ENCODE measurements around the gene KIAA1217. TPM values are rescaled to one million over a fixed set of nuclear protein-coding genes. Genes with fewer than 3 reads are reported as not detected.

Gene KIAA1217
- total RNA-seq, 3 donors from 2014 or later (not counting 1 experiment from before 2014, with no cell fraction given): not detected

DNA sequence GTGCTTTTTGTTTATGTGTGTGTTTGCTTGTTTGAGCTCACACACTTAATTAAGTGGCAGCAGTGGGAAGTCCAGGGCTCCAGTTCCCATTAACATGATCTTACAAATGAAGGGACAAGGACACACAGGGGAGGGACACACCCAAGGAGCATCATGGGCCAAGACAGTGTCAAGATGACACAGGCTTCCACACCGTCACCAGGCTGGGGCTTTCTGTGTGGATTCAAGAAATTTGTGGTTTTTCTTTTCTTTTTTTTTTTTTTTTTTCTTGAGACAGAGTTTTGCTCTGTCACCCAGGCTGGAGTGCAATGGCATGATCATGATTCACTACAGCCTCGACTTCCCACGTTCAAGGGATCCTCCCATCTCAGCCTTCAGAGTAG is 173.6 kb downstream of the KIAA1217 start:
- H3K4me3 ChIP-seq (ENCODE audit: low read length): no peak overlapping the region
- H3K9me3 ChIP-seq (ENCODE audit: control insufficient read depth, insufficient read depth, low read length): no peaks in the 10 kb centered on the region
- Mint-ChIP-seq H3K27ac (no peak overlapping the region), H3K9me3 (no peaks in the 10 kb centered on the region), H3K4me1 (no peaks in the 10 kb centered on the region), H3K4me3 (no peak overlapping the region), H3K27me3 (ENCODE audit: low read depth in 2 of 2) (peaks cover 0 to 6% of the 10 kb centered on the region in 2 donors), H3K36me3 (no peaks in the 10 kb centered on the region)
- TF ChIP-seq, protein P1, sequence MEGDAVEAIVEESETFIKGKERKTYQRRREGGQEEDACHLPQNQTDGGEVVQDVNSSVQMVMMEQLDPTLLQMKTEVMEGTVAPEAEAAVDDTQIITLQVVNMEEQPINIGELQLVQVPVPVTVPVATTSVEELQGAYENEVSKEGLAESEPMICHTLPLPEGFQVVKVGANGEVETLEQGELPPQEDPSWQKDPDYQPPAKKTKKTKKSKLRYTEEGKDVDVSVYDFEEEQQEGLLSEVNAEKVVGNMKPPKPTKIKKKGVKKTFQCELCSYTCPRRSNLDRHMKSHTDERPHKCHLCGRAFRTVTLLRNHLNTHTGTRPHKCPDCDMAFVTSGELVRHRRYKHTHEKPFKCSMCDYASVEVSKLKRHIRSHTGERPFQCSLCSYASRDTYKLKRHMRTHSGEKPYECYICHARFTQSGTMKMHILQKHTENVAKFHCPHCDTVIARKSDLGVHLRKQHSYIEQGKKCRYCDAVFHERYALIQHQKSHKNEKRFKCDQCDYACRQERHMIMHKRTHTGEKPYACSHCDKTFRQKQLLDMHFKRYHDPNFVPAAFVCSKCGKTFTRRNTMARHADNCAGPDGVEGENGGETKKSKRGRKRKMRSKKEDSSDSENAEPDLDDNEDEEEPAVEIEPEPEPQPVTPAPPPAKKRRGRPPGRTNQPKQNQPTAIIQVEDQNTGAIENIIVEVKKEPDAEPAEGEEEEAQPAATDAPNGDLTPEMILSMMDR (IDR thresholded peaks at IDR 0.05): no peak
- no peaks in the 10 kb centered on the region for H3K4me1 ChIP-seq (ENCODE audit: control insufficient read depth, insufficient read depth, low read length)
- no peak overlapping the region for H3K27ac ChIP-seq (ENCODE audit: low read length)
- no peak for DNase-seq
- H3K36me3 ChIP-seq (ENCODE audit: control insufficient read depth, insufficient read depth, low read length): no peaks in the 10 kb centered on the region
- intact Hi-C loops (cut with micrococcal nuclease): no loop called here
- H3K27me3 ChIP-seq (ENCODE audit: control insufficient read depth, insufficient read depth, low read length): no peaks in the 10 kb centered on the region
- 62% methylated on average over 2 of the region's 3 CpGs for WGBS (ENCODE audit: insufficient coverage)
- no peak for ATAC-seq

DNA sequence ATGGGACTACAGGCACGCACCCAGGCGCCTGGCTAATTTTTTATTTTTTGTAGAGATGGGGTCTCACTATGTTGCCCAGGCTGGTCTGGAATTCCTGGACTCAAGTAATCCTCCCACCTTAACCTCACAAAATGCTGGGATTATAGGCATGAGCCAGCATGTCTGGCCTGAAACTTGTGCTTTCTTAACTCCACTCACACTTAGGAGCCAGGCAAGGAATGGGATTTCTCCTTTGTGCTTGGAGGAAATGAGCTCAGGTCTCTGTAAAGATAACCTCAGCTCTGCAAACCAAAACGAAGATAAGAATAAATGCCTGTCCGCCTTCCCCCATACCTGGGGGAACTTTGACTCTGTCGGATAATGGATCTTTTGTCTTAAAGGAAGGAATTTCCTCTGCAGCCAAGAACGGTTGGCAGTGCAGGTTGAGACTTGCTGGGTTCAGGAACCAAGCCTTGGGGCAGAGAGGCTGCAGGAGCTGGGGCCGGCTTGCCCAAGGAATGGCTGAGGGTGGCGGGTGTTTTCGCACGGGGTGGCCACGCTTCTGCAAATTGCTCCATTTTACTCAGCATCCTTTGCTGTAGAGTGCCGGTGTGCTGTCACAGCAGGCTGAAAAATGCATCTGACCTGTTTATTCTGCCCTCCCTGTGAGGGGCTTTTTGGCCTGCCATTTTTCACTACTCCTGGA is 174.2 kb downstream of the KIAA1217 start:
- Mint-ChIP-seq H3K9me3 (no peaks in the 10 kb centered on the region), H3K4me3 (no peak overlapping the region), H3K27me3 (ENCODE audit: low read depth in 2 of 2) (peaks cover 0 to 6% of the 10 kb centered on the region in 2 donors), H3K27ac (no peak overlapping the region), H3K36me3 (no peaks in the 10 kb centered on the region), H3K4me1 (no peaks in the 10 kb centered on the region)
- Histone ChIP-seq H3K4me3 (ENCODE audit: low read length) (no peak overlapping the region), H3K36me3 (ENCODE audit: control insufficient read depth, insufficient read depth, low read length) (no peaks in the 10 kb centered on the region), H3K9me3 (ENCODE audit: control insufficient read depth, insufficient read depth, low read length) (no peaks in the 10 kb centered on the region), H3K4me1 (ENCODE audit: control insufficient read depth, insufficient read depth, low read length) (no peaks in the 10 kb centered on the region), H3K27ac (ENCODE audit: low read length) (no peak overlapping the region), H3K27me3 (ENCODE audit: control insufficient read depth, insufficient read depth, low read length) (no peaks in the 10 kb centered on the region)
- intact Hi-C loops (cut with micrococcal nuclease): no loop called here
- ATAC-seq (no peak), DNase-seq (no peak)
- WGBS (ENCODE audit: insufficient coverage): 62% methylated on average over 10 of the region's 12 CpGs
- TF ChIP-seq, protein P1 (IDR thresholded peaks at IDR 0.05): no peak

DNA sequence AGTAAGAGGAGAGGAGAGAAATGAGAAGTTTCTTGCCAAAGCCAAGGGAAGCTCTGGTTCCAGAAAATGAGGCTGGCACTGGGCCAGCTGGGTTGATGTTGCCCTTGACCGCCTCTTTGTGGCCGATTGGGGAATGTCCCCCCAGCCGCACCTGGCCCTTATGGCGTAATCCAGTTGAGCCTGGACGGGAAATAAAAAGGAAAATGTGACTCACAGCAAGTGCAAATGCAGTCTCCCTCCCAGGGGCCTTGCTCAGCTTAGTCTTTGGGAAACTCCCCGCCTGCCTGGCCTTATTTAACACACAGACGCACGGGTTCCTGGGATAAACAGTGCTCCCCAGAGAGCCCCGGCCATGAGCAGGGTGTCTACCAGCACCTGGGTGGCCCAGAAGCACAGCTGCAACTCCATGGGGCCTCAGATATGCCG is 174.8 kb downstream of the KIAA1217 start:
- DNase-seq (peak in 1 of 2 donors; percentile 4), ATAC-seq (no peak)
- Mint-ChIP-seq H3K4me1 (no peaks in the 10 kb centered on the region), H3K27ac (no peak overlapping the region), H3K9me3 (no peaks in the 10 kb centered on the region), H3K27me3 (ENCODE audit: low read depth in 2 of 2) (peaks cover 0 to 6% of the 10 kb centered on the region in 2 donors), H3K4me3 (no peak overlapping the region), H3K36me3 (no peaks in the 10 kb centered on the region)
- TF ChIP-seq, protein P1 (IDR thresholded peaks at IDR 0.05): no peak
- no peaks in the 10 kb centered on the region for H3K36me3 ChIP-seq (ENCODE audit: control insufficient read depth, insufficient read depth, low read length)
- H3K4me1 ChIP-seq (ENCODE audit: control insufficient read depth, insufficient read depth, low read length): no peaks in the 10 kb centered on the region
- no peaks in the 10 kb centered on the region for H3K27me3 ChIP-seq (ENCODE audit: control insufficient read depth, insufficient read depth, low read length)
- no peak overlapping the region for H3K27ac ChIP-seq (ENCODE audit: low read length)
- H3K4me3 ChIP-seq (ENCODE audit: low read length): no peak overlapping the region
- intact Hi-C loops (cut with micrococcal nuclease): no loop called here
- no peaks in the 10 kb centered on the region for H3K9me3 ChIP-seq (ENCODE audit: control insufficient read depth, insufficient read depth, low read length)
- 41% methylated on average over 10 of the region's 10 CpGs for WGBS (ENCODE audit: insufficient coverage)

DNA sequence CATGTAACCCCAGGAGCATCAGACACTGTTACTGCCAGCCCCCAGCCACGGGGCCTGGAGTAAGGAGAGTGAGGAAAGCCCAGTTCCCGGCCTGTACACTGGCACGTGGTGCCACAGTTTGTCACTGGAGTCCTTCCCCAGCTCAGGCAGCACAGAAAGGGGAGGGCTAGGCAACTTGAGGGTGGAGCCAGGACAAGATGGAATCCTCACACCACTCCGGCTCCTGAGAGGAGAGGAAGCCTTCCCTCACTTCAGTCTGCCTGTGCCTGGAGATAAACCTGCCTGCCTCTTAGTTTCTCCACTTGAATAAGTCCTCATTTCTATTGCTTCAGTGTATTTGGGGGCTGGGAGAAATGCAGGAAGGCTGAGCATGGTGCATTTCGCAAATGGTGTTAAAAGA is 176.0 kb downstream of the KIAA1217 start:
- no peak overlapping the region for H3K27ac ChIP-seq (ENCODE audit: low read length)
- Mint-ChIP-seq H3K27ac (no peak overlapping the region), H3K36me3 (no peaks in the 10 kb centered on the region), H3K4me3 (no peak overlapping the region), H3K27me3 (ENCODE audit: low read depth in 2 of 2) (peaks cover 0 to 6% of the 10 kb centered on the region in 2 donors), H3K4me1 (no peaks in the 10 kb centered on the region), H3K9me3 (no peaks in the 10 kb centered on the region)
- ATAC-seq (no peak), DNase-seq (no peak)
- no peaks in the 10 kb centered on the region for H3K27me3 ChIP-seq (ENCODE audit: control insufficient read depth, insufficient read depth, low read length)
- intact Hi-C loops (cut with micrococcal nuclease): no loop called here
- WGBS (ENCODE audit: insufficient coverage): 39% methylated on average over 4 of the region's 5 CpGs
- H3K4me1 ChIP-seq (ENCODE audit: control insufficient read depth, insufficient read depth, low read length): no peaks in the 10 kb centered on the region
- no peaks in the 10 kb centered on the region for H3K36me3 ChIP-seq (ENCODE audit: control insufficient read depth, insufficient read depth, low read length)
- TF ChIP-seq, protein P1 (IDR thresholded peaks at IDR 0.05): no peak
- no peaks in the 10 kb centered on the region for H3K9me3 ChIP-seq (ENCODE audit: control insufficient read depth, insufficient read depth, low read length)
- no peak overlapping the region for H3K4me3 ChIP-seq (ENCODE audit: low read length)
